H9 (cell line): Measurements from ENCODE around the gene DDRGK1. TPM values are rescaled to one million over a fixed set of nuclear protein-coding genes. Genes with fewer than 3 reads are reported as not detected.

Source experiments
- DNase-seq: peaks from one replicate; pipeline ENCODE4 v3.0.0-alpha.2; 2017
- H2AFZ ChIP-seq: one replicate; pipeline ENCODE4 v1.6.1; 2013; ENCODE audit warnings: mild to moderate bottlenecking, low read length, control low read depth, moderate library complexity
- H2AK5ac ChIP-seq: 2 replicates; pipeline ENCODE4 v1.6.1; 2013; ENCODE audit warnings: low read length, control low read depth, mixed read lengths; ENCODE audit not compliant: insufficient read length
- H2BK120ac ChIP-seq: one replicate; pipeline ENCODE4 v1.6.1; 2013; ENCODE audit warnings: low read depth, mild to moderate bottlenecking, low read length, control low read depth, inconsistent platforms; ENCODE audit not compliant: poor library complexity, severe bottlenecking
- H2BK12ac ChIP-seq: 2 replicates; pipeline ENCODE4 v1.6.1; 2013; ENCODE audit warnings: low read length, control low read depth, mixed read lengths, low read depth; ENCODE audit not compliant: insufficient read length
- H2BK15ac ChIP-seq: 2 replicates; pipeline ENCODE4 v1.6.1; 2013; ENCODE audit warnings: low read depth, low read length, control low read depth
- H2BK20ac ChIP-seq: one replicate; pipeline ENCODE4 v1.6.1; 2013; ENCODE audit warnings: low read depth, mild to moderate bottlenecking, low read length, control low read depth, inconsistent platforms; ENCODE audit not compliant: poor library complexity, severe bottlenecking
- H2BK5ac ChIP-seq: 2 replicates; pipeline ENCODE4 v1.6.1; 2013; ENCODE audit warnings: low read length, control low read depth, mixed read lengths; ENCODE audit not compliant: insufficient read length
- H3K14ac ChIP-seq: 2 replicates; pipeline ENCODE4 v1.6.1; 2013; ENCODE audit warnings: low read length, control low read depth; ENCODE audit not compliant: insufficient read depth
- H3K18ac ChIP-seq: 2 replicates; pipeline ENCODE4 v1.6.1; 2013; ENCODE audit warnings: low read depth, mild to moderate bottlenecking, mixed read lengths, low read length, control low read depth; ENCODE audit not compliant: insufficient read length
- H3K23ac ChIP-seq: 2 replicates; pipeline ENCODE4 v1.6.1; 2013; ENCODE audit warnings: low read length, control low read depth, mixed read lengths, low read depth; ENCODE audit not compliant: insufficient read length
- H3K23me2 ChIP-seq: 2 replicates; pipeline ENCODE4 v1.6.1; 2013; ENCODE audit warnings: low read depth, mild to moderate bottlenecking, mixed read lengths, low read length, control low read depth; ENCODE audit not compliant: insufficient read length, poor library complexity, severe bottlenecking
- H3K27ac ChIP-seq: 2 replicates; pipeline ENCODE4 v1.5.1; 2013; ENCODE audit warnings: low read length, control low read depth, mixed read lengths, low read depth; ENCODE audit not compliant: insufficient read length
- H3K27me3 ChIP-seq: 2 replicates; pipeline ENCODE4 v1.6.1; 2013; ENCODE audit warnings: low read length, control low read depth, inconsistent platforms; ENCODE audit not compliant: insufficient read depth
- H3K4ac ChIP-seq: 2 replicates; pipeline ENCODE4 v1.6.1; 2013; ENCODE audit warnings: low read depth, mild to moderate bottlenecking, control low read depth, inconsistent platforms, low read length, moderate library complexity
- H3K4me1 ChIP-seq: 2 replicates; pipeline ENCODE4 v1.6.1; 2013; ENCODE audit warnings: low read length, control low read depth, inconsistent platforms; ENCODE audit not compliant: insufficient read depth
- H3K4me2 ChIP-seq: 2 replicates; pipeline ENCODE4 v1.6.1; 2013; ENCODE audit warnings: low read length, control low read depth, mixed read lengths; ENCODE audit not compliant: insufficient read length, insufficient read depth
- H3K56ac ChIP-seq: 2 replicates; pipeline ENCODE4 v1.6.1; 2013; ENCODE audit warnings: low read depth, mild to moderate bottlenecking, mixed read lengths, low read length, control low read depth; ENCODE audit not compliant: insufficient read length
- H3K79me1 ChIP-seq: 2 replicates; pipeline ENCODE4 v1.6.1; 2013; ENCODE audit warnings: low read depth, mild to moderate bottlenecking, moderate library complexity, low read length, control low read depth, inconsistent platforms; ENCODE audit not compliant: insufficient read depth, poor library complexity, severe bottlenecking
- H3K79me2 ChIP-seq: 2 replicates; pipeline ENCODE4 v1.6.1; 2013; ENCODE audit warnings: low read length, control low read depth, inconsistent platforms; ENCODE audit not compliant: insufficient read depth
- H3K9ac ChIP-seq: 2 replicates; pipeline ENCODE4 v1.6.1; 2013; ENCODE audit warnings: low read length, control low read depth, mixed read lengths; ENCODE audit not compliant: insufficient read length; ENCODE audit errors: extremely low read depth
- H3K9me3 ChIP-seq: one replicate; pipeline ENCODE4 v1.6.1; 2013; ENCODE audit warnings: low read depth, low read length, inconsistent platforms; ENCODE audit not compliant: control insufficient read depth
- H3T11ph ChIP-seq: one replicate; pipeline ENCODE4 v1.6.1; 2013; ENCODE audit warnings: mild to moderate bottlenecking, low read length, control low read depth, inconsistent platforms
- H4K20me1 ChIP-seq: one replicate; pipeline ENCODE4 v1.6.1; 2013; ENCODE audit not compliant: control insufficient read depth, insufficient read length, insufficient read depth
- H4K5ac ChIP-seq: 2 replicates; pipeline ENCODE4 v1.6.1; 2013; ENCODE audit warnings: low read depth, mild to moderate bottlenecking, mixed read lengths, low read length, control low read depth; ENCODE audit not compliant: insufficient read length
- H4K8ac ChIP-seq: replicated peaks from 2 replicates; pipeline ENCODE4 v1.6.1; 2013; ENCODE audit warnings: low read length, control low read depth, mixed read lengths, low read depth; ENCODE audit not compliant: insufficient read length
- H4K91ac ChIP-seq: 2 replicates; pipeline ENCODE4 v1.6.1; 2013; ENCODE audit warnings: low read depth, mild to moderate bottlenecking, moderate library complexity, mixed read lengths, low read length, control low read depth; ENCODE audit not compliant: insufficient read length
- H3K27ac Mint-ChIP-seq, 3 experiments: 2 replicates in 2 of 3; 3 replicates in 1 of 3; pipeline ENCODE4 v1.8.0; 2020 to 2021; ENCODE audit warnings: mixed read lengths in 3 of 3, mild to moderate bottlenecking in 1 of 3, moderate library complexity in 1 of 3
- H3K27me3 Mint-ChIP-seq: 2 replicates; pipeline ENCODE4 v1.8.0; 2021; ENCODE audit warnings: low read depth, mild to moderate bottlenecking, moderate library complexity, mixed read lengths
- H3K36me3 Mint-ChIP-seq, 3 experiments: 2 replicates in 2 of 3; 3 replicates in 1 of 3; pipeline ENCODE4 v1.8.0; 2020 to 2021; ENCODE audit warnings: low read depth in 3 of 3, mixed read lengths in 3 of 3; ENCODE audit not compliant: insufficient read depth in 1 of 3
- H3K4me1 Mint-ChIP-seq, 2 experiments: 2 replicates each; pipeline ENCODE4 v1.8.0; 2020; ENCODE audit warnings: mixed read lengths in 2 of 2
- H3K4me3 Mint-ChIP-seq, 2 experiments: 2 replicates in 1 of 2; 3 replicates in 1 of 2; pipeline ENCODE4 v1.8.0; 2020 to 2021; ENCODE audit warnings: mild to moderate bottlenecking in 2 of 2, mixed read lengths in 2 of 2, moderate library complexity in 1 of 2
- H3K9me3 Mint-ChIP-seq, 2 experiments: 2 replicates in 1 of 2; 3 replicates in 1 of 2; pipeline ENCODE4 v1.8.0; 2020; ENCODE audit warnings: mild to moderate bottlenecking in 2 of 2, mixed read lengths in 2 of 2, moderate library complexity in 1 of 2
- WGBS: extraction: QIAGEN DNeasy Blood & Tissue Kit; methylation state at CpG from one replicate; pipeline ENCODE4 v1.1.7; 2013; ENCODE audit warnings: missing lambda C conversion rate, low lambda C conversion rate, mixed read lengths; ENCODE audit not compliant: insufficient read length; ENCODE audit errors: extremely low coverage; 5-methylcytosine and 5-hydroxymethylcytosine counted together
- total RNA-seq: library from RNA; stranded (reverse); gene quantifications from 2 replicates; pipeline ENCODE4 v1.2.1, GENCODE V29; 2021
- TF ChIP-seq, protein P1 (sequence below): fragments of 200-600 bp; sonication (generic); conservative IDR thresholded peaks from 3 replicates; pipeline ENCODE4 v1.8.0; 2021; ENCODE audit warnings: antibody characterized with exemption, mild to moderate bottlenecking

Gene DDRGK1
- total RNA-seq, 1 experiment from 2014 or later, result 58.1 TPM

DNA sequence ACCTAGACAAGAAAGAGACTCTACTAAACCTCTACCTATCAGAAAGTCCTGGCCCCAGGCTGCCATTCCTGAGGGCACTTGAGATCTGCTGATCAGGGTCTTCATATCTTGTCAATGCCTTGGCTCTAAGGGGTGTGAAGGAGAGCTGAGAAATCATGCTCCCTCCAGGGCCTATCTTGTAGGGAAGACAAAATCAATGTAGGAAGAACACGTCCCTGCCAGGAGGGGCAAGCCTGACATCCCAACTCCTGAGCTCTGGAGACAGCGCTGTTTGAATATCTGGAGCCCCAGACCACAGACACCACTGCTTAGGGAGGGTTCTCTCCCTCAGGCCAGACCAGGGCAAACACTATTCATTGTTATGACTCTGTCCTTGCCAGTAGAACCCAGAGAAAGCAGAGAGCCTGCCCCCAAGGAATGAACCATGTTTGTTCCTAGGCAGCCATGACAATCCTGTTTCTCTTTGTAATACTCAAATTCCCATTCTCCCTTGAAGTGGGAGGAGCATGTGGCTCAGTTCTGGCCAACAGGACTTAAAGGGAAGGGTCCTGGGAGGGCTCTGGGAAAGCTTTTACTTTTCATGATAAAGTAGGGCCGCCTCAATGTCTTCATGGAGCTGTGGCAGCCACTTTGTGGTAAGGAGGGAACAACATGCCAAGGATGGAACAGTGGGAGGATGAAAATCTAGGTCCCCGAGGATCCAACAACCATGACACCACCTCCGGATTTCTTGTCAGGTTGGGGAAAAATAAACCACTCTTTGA, 43.0 kb downstream of the DDRGK1 start:
- Mint-ChIP-seq H3K4me3 (peak overlapping the region; percentile 33 to 54; a peak in 2 of 5 replicates), H3K4me1 (peaks cover 13 to 27% of the 10 kb centered on the region in 2 experiments), H3K36me3 (peaks cover 5 to 20% (median 7%) of the 10 kb centered on the region in 3 experiments; a peak in 4 of 7 replicates), H3K27me3 (no peaks in the 10 kb centered on the region), H3K9me3 (no peaks in the 10 kb centered on the region; a peak in 1 of 5 replicates), H3K27ac (peak overlapping the region in 1 of 3 experiments; percentile 65; a peak in 3 of 7 replicates)
- no peak overlapping the region for H3K14ac ChIP-seq
- H3K79me2 ChIP-seq, result peaks cover 24% of the 10 kb centered on the region; the same call in 1 of the 2 replicates
- no peak overlapping the region for H2BK15ac ChIP-seq
- no peak overlapping the region for H3K4ac ChIP-seq
- no peak overlapping the region for H2BK5ac ChIP-seq
- H4K5ac ChIP-seq, result no peak overlapping the region
- H2AFZ ChIP-seq, result no peak overlapping the region
- peaks cover 2% of the 10 kb centered on the region; the same call in 1 of the 2 replicates for H3K4me1 ChIP-seq
- no peak overlapping the region for H2AK5ac ChIP-seq
- no peak overlapping the region for H2BK120ac ChIP-seq
- H4K20me1 ChIP-seq, result no peaks in the 10 kb centered on the region
- H4K91ac ChIP-seq, result no peak overlapping the region
- H3K9me3 ChIP-seq, result no peaks in the 10 kb centered on the region
- no peak overlapping the region for H3T11ph ChIP-seq
- no peaks in the 10 kb centered on the region for H3K27me3 ChIP-seq
- no peak overlapping the region for H3K9ac ChIP-seq
- WGBS, result no CpG with 5 or more reads among the region's 5 CpGs
- peaks cover 3% of the 10 kb centered on the region for H3K23me2 ChIP-seq
- H3K27ac ChIP-seq, result no peak overlapping the region
- no peaks in the 10 kb centered on the region for H3K79me1 ChIP-seq
- no peak overlapping the region for H2BK12ac ChIP-seq
- H2BK20ac ChIP-seq, result no peak overlapping the region
- no peak overlapping the region for H3K56ac ChIP-seq
- H3K4me2 ChIP-seq, result no peak overlapping the region
- TF ChIP-seq, protein P1, sequence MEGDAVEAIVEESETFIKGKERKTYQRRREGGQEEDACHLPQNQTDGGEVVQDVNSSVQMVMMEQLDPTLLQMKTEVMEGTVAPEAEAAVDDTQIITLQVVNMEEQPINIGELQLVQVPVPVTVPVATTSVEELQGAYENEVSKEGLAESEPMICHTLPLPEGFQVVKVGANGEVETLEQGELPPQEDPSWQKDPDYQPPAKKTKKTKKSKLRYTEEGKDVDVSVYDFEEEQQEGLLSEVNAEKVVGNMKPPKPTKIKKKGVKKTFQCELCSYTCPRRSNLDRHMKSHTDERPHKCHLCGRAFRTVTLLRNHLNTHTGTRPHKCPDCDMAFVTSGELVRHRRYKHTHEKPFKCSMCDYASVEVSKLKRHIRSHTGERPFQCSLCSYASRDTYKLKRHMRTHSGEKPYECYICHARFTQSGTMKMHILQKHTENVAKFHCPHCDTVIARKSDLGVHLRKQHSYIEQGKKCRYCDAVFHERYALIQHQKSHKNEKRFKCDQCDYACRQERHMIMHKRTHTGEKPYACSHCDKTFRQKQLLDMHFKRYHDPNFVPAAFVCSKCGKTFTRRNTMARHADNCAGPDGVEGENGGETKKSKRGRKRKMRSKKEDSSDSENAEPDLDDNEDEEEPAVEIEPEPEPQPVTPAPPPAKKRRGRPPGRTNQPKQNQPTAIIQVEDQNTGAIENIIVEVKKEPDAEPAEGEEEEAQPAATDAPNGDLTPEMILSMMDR, result no peak
- H3K23ac ChIP-seq, result no peak overlapping the region
- no peak overlapping the region for H4K8ac ChIP-seq
- peak overlapping the region; percentile 18 for H3K18ac ChIP-seq
- DNase-seq, result no peak
